ENCODE results near the gene EFNA5. TPM values are rescaled to one million over a fixed set of nuclear protein-coding genes. Genes with fewer than 3 reads are reported as not detected.

The EFNA5 gene
- total RNA-seq, 1 donor = 6.5 TPM

- H3K4me3 ChIP-seq (ENCODE audit: low read depth, low read length) = no peak overlapping the region
- no peak for TF ChIP-seq CTCF (IDR thresholded peaks at IDR 0.05; ENCODE audit: insufficient read depth, low read depth, low read length)
- DNase-seq (ENCODE audit: low read depth) = no peak
Measured at GRCh38 chr5:107331882-107332281, 338.9 kb downstream of the EFNA5 start.

- peak; percentile 31 for DNase-seq (ENCODE audit: low read depth)
- no peak for TF ChIP-seq CTCF (IDR thresholded peaks at IDR 0.05; ENCODE audit: insufficient read depth, low read depth, low read length)
- no peak overlapping the region for H3K4me3 ChIP-seq (ENCODE audit: low read depth, low read length)
Measured at GRCh38 chr5:107331312-107331711, 339.4 kb downstream of the EFNA5 start.

- no peak for TF ChIP-seq CTCF (IDR thresholded peaks at IDR 0.05; ENCODE audit: insufficient read depth, low read depth, low read length)
- DNase-seq (ENCODE audit: low read depth) = no peak
- H3K4me3 ChIP-seq (ENCODE audit: low read depth, low read length) = no peak overlapping the region
Measured at GRCh38 chr5:107330903-107331302, 339.8 kb downstream of the EFNA5 start.

- no peak for DNase-seq (ENCODE audit: low read depth)
- no peak overlapping the region for H3K4me3 ChIP-seq (ENCODE audit: low read depth, low read length)
- TF ChIP-seq CTCF (IDR thresholded peaks at IDR 0.05; ENCODE audit: insufficient read depth, low read depth, low read length) = no peak
Measured at GRCh38 chr5:107329850-107330249, 340.9 kb downstream of the EFNA5 start.
